Activated naive CD4-positive, alpha-beta T cell treated with anti-CD3 and anti-CD28 coated beads for 36 hours (primary cell): Measurements from ENCODE around the gene PSENEN. TPM values are rescaled to one million over a fixed set of nuclear protein-coding genes. Genes with fewer than 3 reads are reported as not detected.

Experiments
- CTCF ChIA-PET: fragments of 350-600 bp; sonication (Branson Sonifier 250); formaldehyde crosslinking; loops from one replicate; lab custom pipeline; 2021; ENCODE audit warnings: antibody characterized with exemption; lab: Charles Lee
- DNase-seq: peaks from one replicate; pipeline ENCODE4 v3.0.0-alpha.2; 2020
- H3K27ac Mint-ChIP-seq: one replicate; pipeline ENCODE4 v1.8.0; 2021; ENCODE audit warnings: mild to moderate bottlenecking, mixed read lengths
- H3K27me3 Mint-ChIP-seq: one replicate; pipeline ENCODE4 v1.8.0; 2021; ENCODE audit warnings: low read depth, mixed read lengths
- H3K36me3 Mint-ChIP-seq: one replicate; pipeline ENCODE4 v1.8.0; 2021; ENCODE audit warnings: low read depth, mixed read lengths
- H3K4me1 Mint-ChIP-seq: one replicate; pipeline ENCODE4 v1.8.0; 2021; ENCODE audit warnings: low read depth, mixed read lengths
- H3K4me3 Mint-ChIP-seq: one replicate; pipeline ENCODE4 v1.8.0; 2021; ENCODE audit warnings: mild to moderate bottlenecking, moderate library complexity, mixed read lengths
- H3K9me3 Mint-ChIP-seq: one replicate; pipeline ENCODE4 v1.8.0; 2021; ENCODE audit warnings: mixed read lengths
- intact Hi-C: fragments of 100-400 bp; cut with micrococcal nuclease; formaldehyde crosslinking; loops from one replicate; pipeline ENCODE4 v1.15.1; 2023
- total RNA-seq, 2 experiments: library from RNA; stranded (reverse); gene quantifications; one replicate each; pipeline ENCODE4 v1.2.3, GENCODE V29; 2021

The PSENEN gene
- total RNA-seq, 2 experiments from 2014 or later: 32.4 to 37.7 TPM

- intact Hi-C loops: no loop called here
- no peak overlapping the region for H3K4me3 Mint-ChIP-seq
- H3K27me3 Mint-ChIP-seq: no peaks in the 10 kb centered on the region
- H3K36me3 Mint-ChIP-seq: peaks cover 56% of the 10 kb centered on the region
- CTCF ChIA-PET: interaction anchor here (1.5 kb wide), 1 partner anchor 11 kb away, joined by 3 read pairs; no protein-coding TSS in a partner anchor
- H3K27ac Mint-ChIP-seq: no peak overlapping the region
- H3K9me3 Mint-ChIP-seq: no peaks in the 10 kb centered on the region
- H3K4me1 Mint-ChIP-seq: peaks cover under 1% of the 10 kb centered on the region
- DNase-seq: no peak
These were observed 15.7 kb upstream of the PSENEN start for GRCh38 chr19:35729763-35730162.

DNA sequence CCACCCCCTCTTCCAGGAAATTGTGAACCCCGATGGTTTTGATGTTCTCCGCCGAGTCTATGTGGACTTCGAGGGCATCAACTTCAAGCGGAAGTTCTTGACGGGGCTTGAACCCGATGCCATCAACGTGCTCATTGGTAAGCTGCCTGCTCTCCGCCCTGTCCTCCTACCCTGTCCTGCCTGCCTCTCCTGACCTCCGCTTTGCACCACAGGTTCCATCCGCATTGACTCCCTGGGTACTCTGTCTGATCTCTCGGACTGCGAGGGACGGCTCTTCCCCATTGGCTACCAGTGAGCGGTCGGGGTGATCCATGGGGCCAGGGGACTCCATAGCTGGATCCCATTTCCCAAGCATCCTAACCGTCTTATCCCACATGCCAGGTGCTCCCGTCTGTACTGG lies 15.1 kb upstream of the PSENEN start:
- no peak for DNase-seq
- CTCF ChIA-PET: interaction anchor here (1.5 kb wide), 1 partner anchor 10 kb away, joined by 3 read pairs; no protein-coding TSS in a partner anchor
- intact Hi-C loops: no loop called here
- peaks cover 2% of the 10 kb centered on the region for H3K4me1 Mint-ChIP-seq
- peaks cover 54% of the 10 kb centered on the region for H3K36me3 Mint-ChIP-seq
- no peaks in the 10 kb centered on the region for H3K9me3 Mint-ChIP-seq
- H3K27me3 Mint-ChIP-seq: no peaks in the 10 kb centered on the region
- no peak overlapping the region for H3K27ac Mint-ChIP-seq
- no peak overlapping the region for H3K4me3 Mint-ChIP-seq

GRCh38 chr19:35731353-35731752 lies 14.1 kb upstream of the PSENEN start:
- intact Hi-C loops: no loop called here
- peaks cover 3% of the 10 kb centered on the region for H3K4me1 Mint-ChIP-seq
- no peak overlapping the region for H3K4me3 Mint-ChIP-seq
- H3K27ac Mint-ChIP-seq: peak overlapping the region; percentile 30
- H3K9me3 Mint-ChIP-seq: no peaks in the 10 kb centered on the region
- CTCF ChIA-PET: interaction anchor here (1.2 kb wide), 1 partner anchor 9 kb away, joined by 4 read pairs; no protein-coding TSS in a partner anchor
- H3K27me3 Mint-ChIP-seq: no peaks in the 10 kb centered on the region
- DNase-seq: no peak
- peaks cover 48% of the 10 kb centered on the region for H3K36me3 Mint-ChIP-seq

GRCh38 chr19:35731779-35732405 lies 13.6 kb upstream of the PSENEN start:
- DNase-seq: no peak
- peaks cover 47% of the 10 kb centered on the region for H3K36me3 Mint-ChIP-seq
- no peak overlapping the region for H3K4me3 Mint-ChIP-seq
- H3K4me1 Mint-ChIP-seq: peaks cover 7% of the 10 kb centered on the region
- no peaks in the 10 kb centered on the region for H3K27me3 Mint-ChIP-seq
- CTCF ChIA-PET: interaction anchor here (1.2 kb wide), 1 partner anchor 9 kb away, joined by 4 read pairs; no protein-coding TSS in a partner anchor
- H3K9me3 Mint-ChIP-seq: no peaks in the 10 kb centered on the region
- intact Hi-C loops: no loop called here
- H3K27ac Mint-ChIP-seq: no peak overlapping the region

DNA sequence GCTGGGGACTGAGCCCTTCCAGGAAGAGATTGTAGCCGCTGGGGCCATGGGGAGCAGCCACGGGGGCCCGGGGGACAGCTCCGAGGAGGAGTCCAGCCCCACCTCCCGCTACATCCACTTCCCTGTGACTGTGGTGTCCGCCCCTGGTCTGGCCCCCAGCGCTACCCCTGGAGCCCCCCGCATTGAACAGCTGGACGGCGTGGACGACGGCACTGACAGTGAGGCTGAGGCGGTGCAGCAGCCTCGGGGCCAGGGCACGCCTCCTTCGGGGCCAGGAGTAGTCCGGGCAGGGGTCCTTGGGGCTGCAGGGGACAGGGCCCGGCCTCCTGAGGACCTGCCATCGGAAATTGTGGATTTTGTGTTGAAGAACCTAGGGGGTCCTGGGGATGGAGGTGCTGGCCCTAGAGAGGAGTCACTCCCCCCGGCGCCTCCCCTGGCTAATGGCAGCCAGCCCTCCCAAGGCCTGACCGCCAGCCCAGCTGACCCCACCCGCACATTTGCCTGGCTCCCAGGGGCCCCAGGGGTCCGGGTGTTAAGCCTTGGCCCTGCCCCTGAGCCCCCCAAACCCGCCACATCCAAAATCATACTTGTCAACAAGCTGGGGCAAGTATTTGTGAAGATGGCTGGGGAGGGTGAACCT lies 12.8 kb upstream of the PSENEN start:
- CTCF ChIA-PET: interaction anchor here (1.2 kb wide), 1 partner anchor 8 kb away, joined by 4 read pairs; no protein-coding TSS in a partner anchor
- intact Hi-C loops: no loop called here

GRCh38 chr19:35733180-35734125 lies 12.0 kb upstream of the PSENEN start:
- Mint-ChIP-seq H3K27ac (no peak overlapping the region), H3K4me3 (no peak overlapping the region), H3K4me1 (peaks cover 10% of the 10 kb centered on the region), H3K27me3 (no peaks in the 10 kb centered on the region), H3K9me3 (no peaks in the 10 kb centered on the region), H3K36me3 (peaks cover 44% of the 10 kb centered on the region)
- intact Hi-C loops: no loop called here
- DNase-seq: no peak
- CTCF ChIA-PET: no interaction called here

More for the DNA sequence above, 12.8 kb upstream of the PSENEN start:
- Mint-ChIP-seq H3K4me1 (peaks cover 10% of the 10 kb centered on the region), H3K4me3 (no peak overlapping the region), H3K36me3 (peaks cover 49% of the 10 kb centered on the region), H3K27me3 (no peaks in the 10 kb centered on the region), H3K27ac (no peak overlapping the region), H3K9me3 (no peaks in the 10 kb centered on the region)
- DNase-seq: no peak

GRCh38 chr19:35734273-35734672 lies 11.2 kb upstream of the PSENEN start:
- H3K4me3 Mint-ChIP-seq: no peak overlapping the region
- no peaks in the 10 kb centered on the region for H3K9me3 Mint-ChIP-seq
- intact Hi-C loops: no loop called here
- CTCF ChIA-PET: interaction anchor here (0.6 kb wide), 1 partner anchor 41 kb away, joined by 3 read pairs; no protein-coding TSS in a partner anchor
- H3K4me1 Mint-ChIP-seq: peaks cover 10% of the 10 kb centered on the region
- H3K27ac Mint-ChIP-seq: peak overlapping the region; percentile 66
- peaks cover 42% of the 10 kb centered on the region for H3K36me3 Mint-ChIP-seq
- no peak for DNase-seq
- no peaks in the 10 kb centered on the region for H3K27me3 Mint-ChIP-seq

GRCh38 chr19:35734889-35735288 lies 10.6 kb upstream of the PSENEN start:
- no peaks in the 10 kb centered on the region for H3K27me3 Mint-ChIP-seq
- intact Hi-C loops: no loop called here
- no peaks in the 10 kb centered on the region for H3K9me3 Mint-ChIP-seq
- peaks cover 16% of the 10 kb centered on the region for H3K4me1 Mint-ChIP-seq
- no peak for DNase-seq
- no peak overlapping the region for H3K4me3 Mint-ChIP-seq
- CTCF ChIA-PET: interaction anchor here (0.6 kb wide), 1 partner anchor 42 kb away, joined by 3 read pairs; no protein-coding TSS in a partner anchor
- peak overlapping the region; percentile 57 for H3K27ac Mint-ChIP-seq
- H3K36me3 Mint-ChIP-seq: peaks cover 35% of the 10 kb centered on the region

DNA sequence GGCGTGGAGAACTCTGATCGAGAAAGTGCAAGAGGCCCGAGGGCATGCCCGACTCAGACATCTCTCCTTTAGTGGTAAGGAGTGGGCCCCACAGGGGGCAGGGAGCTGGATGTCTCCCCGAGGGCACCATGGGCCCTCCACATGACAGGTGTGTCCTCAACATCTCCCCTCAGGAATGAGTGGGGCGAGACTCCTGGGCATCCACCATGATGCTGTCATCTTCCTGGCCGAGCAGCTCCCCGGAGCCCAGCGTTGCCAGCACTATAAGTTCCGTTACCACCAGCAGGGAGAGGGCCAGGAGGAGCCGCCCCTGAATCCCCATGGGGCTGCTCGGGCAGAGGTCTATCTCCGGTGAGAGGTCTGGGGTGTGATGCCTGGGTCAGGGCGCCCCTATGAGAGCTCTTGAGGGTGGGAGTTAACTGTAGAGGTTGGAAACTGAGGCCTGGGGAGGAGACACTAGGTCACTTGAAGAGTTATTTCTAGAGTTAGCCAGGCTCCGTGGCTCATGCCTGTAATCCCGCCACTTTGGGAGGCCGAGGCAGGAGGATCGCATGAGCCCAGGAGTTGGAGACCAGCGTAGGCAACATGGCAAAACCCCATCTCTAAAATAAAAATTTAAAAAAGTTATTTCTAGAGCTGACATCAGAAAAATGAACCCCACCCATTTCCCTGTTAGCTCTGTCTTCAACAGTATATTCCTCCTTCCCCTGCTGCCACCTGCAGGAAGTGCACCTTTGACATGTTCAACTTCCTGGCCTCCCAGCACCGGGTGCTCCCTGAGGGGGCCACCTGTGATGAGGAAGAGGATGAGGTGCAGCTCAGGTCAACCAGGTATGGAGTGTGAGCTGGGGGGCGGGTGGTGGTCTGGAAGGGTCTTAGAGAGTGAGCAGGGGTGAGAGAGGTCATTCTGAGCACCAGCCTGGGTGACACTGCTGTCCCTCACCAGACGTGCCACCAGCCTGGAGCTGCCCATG lies 8.3 kb upstream of the PSENEN start:
- intact Hi-C loops: no loop called here
- peak overlapping the region; percentile 75 for H3K27ac Mint-ChIP-seq
- no peak overlapping the region for H3K4me3 Mint-ChIP-seq
- H3K4me1 Mint-ChIP-seq: peaks cover 20% of the 10 kb centered on the region
- CTCF ChIA-PET: interaction anchor here (0.5 to 1.3 kb wide), 9 partner anchors 11 to 175 kb away, joined by 3 to 7 read pairs (median 3); partner anchors contain the start of gene LIN37
- H3K36me3 Mint-ChIP-seq: peaks cover 33% of the 10 kb centered on the region
- DNase-seq: peak; percentile 56
- no peaks in the 10 kb centered on the region for H3K27me3 Mint-ChIP-seq
- H3K9me3 Mint-ChIP-seq: no peaks in the 10 kb centered on the region

GRCh38 chr19:35738021-35738886 lies 7.2 kb upstream of the PSENEN start:
- H3K27me3 Mint-ChIP-seq: no peaks in the 10 kb centered on the region
- peaks cover 29% of the 10 kb centered on the region for H3K4me1 Mint-ChIP-seq
- DNase-seq: no peak
- CTCF ChIA-PET: interaction anchor here (0.7 to 1.1 kb wide), 3 partner anchors 20 to 45 kb away, joined by 3 to 4 read pairs (median 3); no protein-coding TSS in a partner anchor
- no peaks in the 10 kb centered on the region for H3K9me3 Mint-ChIP-seq
- peaks cover 41% of the 10 kb centered on the region for H3K36me3 Mint-ChIP-seq
- no peak overlapping the region for H3K27ac Mint-ChIP-seq
- intact Hi-C loops: no loop called here
- peak overlapping the region; percentile 36 for H3K4me3 Mint-ChIP-seq
